ENCODE measurements around the gene DVL1. TPM values are rescaled to one million over a fixed set of nuclear protein-coding genes. Genes with fewer than 3 reads are reported as not detected.

The DVL1 gene
- polyA plus RNA-seq, 1 donor: 54.3 TPM

GRCh38 chr1:1355416-1355815 is 6.2 kb upstream of the DVL1 start:
- DNase-seq: no peak

- no peak for DNase-seq
Measured at GRCh38 chr1:1354271-1355247, 5.3 kb upstream of the DVL1 start.

GRCh38 chr1:1353389-1354151 is 4.4 kb upstream of the DVL1 start:
- no peak for DNase-seq

- DNase-seq: no peak
Measured at GRCh38 chr1:1352786-1353388, 3.7 kb upstream of the DVL1 start.

- peak; percentile 74 for DNase-seq
Measured at GRCh38 chr1:1351511-1352427, 2.6 kb upstream of the DVL1 start.

GRCh38 chr1:1348420-1349255 is 580 bp downstream of the DVL1 start:
- no peak for DNase-seq

- no peak for DNase-seq
Measured at GRCh38 chr1:1347663-1348419, 1.4 kb downstream of the DVL1 start.

- DNase-seq: no peak
Measured at GRCh38 chr1:1347026-1347595, 2.1 kb downstream of the DVL1 start.

GRCh38 chr1:1346501-1346890 is 2.7 kb downstream of the DVL1 start:
- no peak for DNase-seq

- no peak for DNase-seq
Measured at GRCh38 chr1:1345860-1346500, 3.2 kb downstream of the DVL1 start.

GRCh38 chr1:1345384-1345783 is 3.8 kb downstream of the DVL1 start:
- no peak for DNase-seq

GRCh38 chr1:1344655-1345361 is 4.4 kb downstream of the DVL1 start:
- no peak for DNase-seq

- DNase-seq: no peak
Measured at GRCh38 chr1:1343811-1344421, 5.3 kb downstream of the DVL1 start.

- no peak for DNase-seq
Measured at GRCh38 chr1:1342584-1343115, 6.6 kb downstream of the DVL1 start.

GRCh38 chr1:1342061-1342562 is 7.1 kb downstream of the DVL1 start:
- DNase-seq: no peak

GRCh38 chr1:1341549-1342021 is 7.6 kb downstream of the DVL1 start:
- no peak for DNase-seq

- DNase-seq: no peak
Measured at GRCh38 chr1:1340791-1341548, 8.2 kb downstream of the DVL1 start.

All from hindlimb muscle (tissue), 1 donor.